Measurements from ENCODE around the gene CAMK1D. TPM values are rescaled to one million over a fixed set of nuclear protein-coding genes. Genes with fewer than 3 reads are reported as not detected.
A peak's percentile ranks its signal among the peaks of the same experiment; 100 is the strongest.

The CAMK1D gene
- total RNA-seq, 1 donor from 2014 or later = 36.3 TPM

DNA sequence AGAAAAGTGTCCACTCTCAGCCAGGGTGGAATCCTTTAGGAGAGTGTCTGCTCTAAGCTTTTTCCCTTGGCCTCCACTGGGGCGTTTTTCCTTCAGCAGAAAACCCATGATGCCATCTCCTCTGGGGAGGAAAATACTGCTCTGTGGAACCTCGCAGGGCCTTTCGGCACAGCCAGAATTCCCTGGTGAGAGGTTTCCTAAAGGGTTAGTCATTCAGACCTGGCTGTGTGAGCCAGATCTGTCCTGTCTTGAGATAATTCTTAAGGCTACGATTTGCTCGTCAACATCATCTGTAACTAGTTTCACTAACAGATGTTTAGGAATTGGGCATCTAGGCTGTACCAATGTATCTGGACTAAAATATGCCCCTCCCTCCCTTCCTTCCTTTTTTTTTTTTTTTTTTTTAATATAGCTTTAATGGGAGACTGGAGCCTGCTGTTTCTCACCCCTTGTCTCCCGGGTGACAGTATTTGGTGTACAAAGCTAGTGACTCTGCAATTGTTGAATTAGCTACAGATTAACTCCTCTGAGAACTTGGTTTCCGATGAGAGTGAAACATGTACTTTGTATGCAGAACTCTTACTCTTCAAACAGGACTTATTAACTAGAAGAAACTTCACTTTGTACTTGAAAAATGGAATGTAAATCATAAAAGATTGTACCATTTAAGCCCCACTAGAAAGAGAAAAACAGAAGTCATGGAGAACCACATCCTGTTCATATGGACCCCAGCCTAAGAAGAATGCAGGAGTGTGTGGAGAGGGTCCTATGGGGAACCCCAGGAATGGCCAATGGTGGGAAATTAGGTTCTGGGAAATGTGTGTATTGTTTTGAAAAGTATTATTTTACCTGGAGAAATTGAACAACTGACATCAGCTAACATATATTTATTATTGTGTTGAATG is 230.9 kb downstream of the CAMK1D start:
- Mint-ChIP-seq H3K27me3 (ENCODE audit: low read depth) (no peaks in the 10 kb centered on the region), H3K36me3 (ENCODE audit: low read depth) (peaks cover 3% of the 10 kb centered on the region), H3K9me3 (ENCODE audit: low read depth) (peaks cover 17% of the 10 kb centered on the region), H3K27ac (ENCODE audit: unreplicated experiment) (peak overlapping the region; percentile 74), H3K4me3 (ENCODE audit: unreplicated experiment) (no peak overlapping the region), H3K4me1 (ENCODE audit: low read depth) (peaks cover 16% of the 10 kb centered on the region)
- no peak for DNase-seq (ENCODE audit: low spot score)
- TF ChIP-seq CTCF (IDR thresholded peaks at IDR 0.05) = no peak

DNA sequence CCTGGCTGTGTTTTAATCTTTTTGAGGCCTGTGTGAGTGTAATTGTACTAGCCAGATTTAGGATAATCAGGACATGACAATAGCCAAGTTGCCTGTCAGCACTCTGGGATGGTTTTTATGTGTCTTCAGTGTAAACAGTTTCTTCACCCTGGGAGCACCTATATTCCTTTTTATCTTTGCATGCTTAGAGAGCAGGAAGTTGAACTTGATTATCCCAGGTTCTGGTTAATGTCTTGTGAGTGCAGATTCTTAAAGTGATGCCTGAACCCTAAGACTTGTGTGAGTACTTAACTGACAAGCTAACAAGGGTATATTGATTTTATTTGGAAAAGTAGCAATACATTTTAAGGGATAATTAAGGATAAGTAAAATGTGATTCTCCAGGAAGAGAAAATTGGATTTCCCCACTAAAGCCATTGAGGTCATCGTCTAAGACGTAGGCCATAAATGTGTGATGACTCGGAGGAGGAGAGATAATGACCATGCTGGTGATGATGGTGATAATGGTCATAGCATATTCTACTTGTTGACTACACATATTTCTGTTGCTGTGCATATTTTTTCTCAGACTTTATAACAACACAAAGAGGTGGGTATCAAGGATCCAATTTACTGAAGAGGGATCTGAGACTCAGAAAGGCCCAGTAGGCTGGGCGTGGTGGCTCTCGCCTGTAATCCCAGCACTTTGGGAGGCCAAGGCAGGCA is 234.7 kb downstream of the CAMK1D start:
- no peak for DNase-seq (ENCODE audit: low spot score)
- Mint-ChIP-seq H3K4me1 (ENCODE audit: low read depth) (peaks cover 24% of the 10 kb centered on the region), H3K27ac (ENCODE audit: unreplicated experiment) (no peak overlapping the region), H3K9me3 (ENCODE audit: low read depth) (peaks cover 13% of the 10 kb centered on the region), H3K27me3 (ENCODE audit: low read depth) (no peaks in the 10 kb centered on the region), H3K36me3 (ENCODE audit: low read depth) (no peaks in the 10 kb centered on the region), H3K4me3 (ENCODE audit: unreplicated experiment) (no peak overlapping the region)
- no peak for TF ChIP-seq CTCF (IDR thresholded peaks at IDR 0.05)

DNA sequence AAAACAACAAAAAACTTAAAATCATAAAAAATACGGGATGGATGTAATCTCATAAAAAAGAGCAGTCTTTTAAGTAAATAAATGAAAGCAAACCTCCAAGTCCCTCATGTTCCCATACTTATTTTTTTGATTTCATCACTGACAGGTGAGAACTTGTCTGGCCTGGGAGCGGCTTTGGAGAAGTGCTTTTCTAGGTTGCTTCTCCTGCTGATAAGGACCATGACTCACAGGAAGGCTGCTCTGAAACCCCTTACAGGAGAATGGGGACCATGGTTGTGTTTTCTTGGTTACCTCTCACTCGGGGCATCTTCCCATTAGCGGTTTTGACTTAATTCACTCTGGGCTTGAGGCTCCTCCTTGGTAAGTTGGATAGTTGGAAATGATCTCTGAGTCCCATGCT is 237.4 kb downstream of the CAMK1D start:
- Mint-ChIP-seq H3K4me1 (ENCODE audit: low read depth) (peaks cover 14% of the 10 kb centered on the region), H3K27ac (ENCODE audit: unreplicated experiment) (no peak overlapping the region), H3K27me3 (ENCODE audit: low read depth) (no peaks in the 10 kb centered on the region), H3K9me3 (ENCODE audit: low read depth) (peaks cover 6% of the 10 kb centered on the region), H3K4me3 (ENCODE audit: unreplicated experiment) (no peak overlapping the region), H3K36me3 (ENCODE audit: low read depth) (no peaks in the 10 kb centered on the region)
- TF ChIP-seq CTCF (IDR thresholded peaks at IDR 0.05) = no peak
- DNase-seq (ENCODE audit: low spot score) = no peak

GRCh38 chr10:12587451-12587888 is 238.1 kb downstream of the CAMK1D start:
- H3K4me3 Mint-ChIP-seq (ENCODE audit: unreplicated experiment) = no peak overlapping the region
- peaks cover 14% of the 10 kb centered on the region for H3K4me1 Mint-ChIP-seq (ENCODE audit: low read depth)
- H3K27ac Mint-ChIP-seq (ENCODE audit: unreplicated experiment) = no peak overlapping the region
- TF ChIP-seq CTCF (IDR thresholded peaks at IDR 0.05) = no peak
- DNase-seq (ENCODE audit: low spot score) = no peak
- H3K9me3 Mint-ChIP-seq (ENCODE audit: low read depth) = peaks cover under 1% of the 10 kb centered on the region
- no peaks in the 10 kb centered on the region for H3K36me3 Mint-ChIP-seq (ENCODE audit: low read depth)
- no peaks in the 10 kb centered on the region for H3K27me3 Mint-ChIP-seq (ENCODE audit: low read depth)

- no peak overlapping the region for H3K27ac Mint-ChIP-seq (ENCODE audit: unreplicated experiment)
- no peaks in the 10 kb centered on the region for H3K36me3 Mint-ChIP-seq (ENCODE audit: low read depth)
- H3K4me1 Mint-ChIP-seq (ENCODE audit: low read depth) = peaks cover 16% of the 10 kb centered on the region
- TF ChIP-seq CTCF (IDR thresholded peaks at IDR 0.05) = no peak
- H3K27me3 Mint-ChIP-seq (ENCODE audit: low read depth) = no peaks in the 10 kb centered on the region
- no peak overlapping the region for H3K4me3 Mint-ChIP-seq (ENCODE audit: unreplicated experiment)
- no peaks in the 10 kb centered on the region for H3K9me3 Mint-ChIP-seq (ENCODE audit: low read depth)
- DNase-seq (ENCODE audit: low spot score) = no peak
These were observed 238.9 kb downstream of the CAMK1D start for GRCh38 chr10:12588091-12588860.
